Transverse colon (tissue), 4 donors: ENCODE results near the gene APBB3.

ENCODE experiments used
- EP300 ChIP-seq: sonication (generic); formaldehyde crosslinking; IDR thresholded peaks from one replicate; pipeline ENCODE4 v1.6.1; 2017; ENCODE audit warnings: antibody characterized with exemption, low read depth
- POLR2A ChIP-seq: fragments of 450-650 bp; IDR thresholded peaks from one replicate; pipeline ENCODE4 v1.6.1; 2016; ENCODE audit warnings: antibody characterized with exemption, mild to moderate bottlenecking, moderate library complexity
- POLR2AphosphoS5 ChIP-seq, 3 donors: sonication (generic); formaldehyde crosslinking; IDR thresholded peaks; one replicate each; pipeline ENCODE4 v1.6.1; 2016; ENCODE audit warnings: antibody characterized with exemption in 3 of 3
- TF ChIP-seq, protein P1 (sequence below), 5 experiments: fragments of 200-600 bp in 3 of 5; fragments of 450-650 bp in 2 of 5; sonication (generic) in 3 of 5; IDR thresholded peaks; 1 replicate in 2 of 5; 2 replicates in 3 of 5; pipeline ENCODE4 v1.5.1; 2016 to 2017; ENCODE audit warnings: antibody characterized with exemption in 5 of 5, inconsistent platforms in 3 of 5, mild to moderate bottlenecking in 2 of 5, moderate library complexity in 1 of 5

DNA sequence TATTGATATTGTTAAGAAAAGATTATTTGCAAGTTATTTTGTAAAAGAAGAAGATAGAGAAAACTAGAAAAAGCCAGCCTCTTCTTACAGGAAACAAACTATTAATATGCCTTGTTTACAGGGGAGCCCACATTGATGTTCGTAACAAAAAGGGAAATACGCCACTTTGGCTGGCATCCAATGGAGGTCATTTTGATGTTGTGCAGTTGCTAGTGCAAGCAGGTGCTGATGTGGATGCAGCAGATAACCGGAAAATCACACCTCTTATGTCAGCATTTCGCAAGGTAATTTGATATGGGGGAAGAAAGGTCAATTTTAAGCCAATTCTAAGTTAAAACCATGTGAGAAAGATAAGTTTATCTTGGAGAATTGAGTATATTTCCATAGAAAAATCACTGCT is 54.5 kb downstream of the APBB3 start:
- TF ChIP-seq, protein P1, sequence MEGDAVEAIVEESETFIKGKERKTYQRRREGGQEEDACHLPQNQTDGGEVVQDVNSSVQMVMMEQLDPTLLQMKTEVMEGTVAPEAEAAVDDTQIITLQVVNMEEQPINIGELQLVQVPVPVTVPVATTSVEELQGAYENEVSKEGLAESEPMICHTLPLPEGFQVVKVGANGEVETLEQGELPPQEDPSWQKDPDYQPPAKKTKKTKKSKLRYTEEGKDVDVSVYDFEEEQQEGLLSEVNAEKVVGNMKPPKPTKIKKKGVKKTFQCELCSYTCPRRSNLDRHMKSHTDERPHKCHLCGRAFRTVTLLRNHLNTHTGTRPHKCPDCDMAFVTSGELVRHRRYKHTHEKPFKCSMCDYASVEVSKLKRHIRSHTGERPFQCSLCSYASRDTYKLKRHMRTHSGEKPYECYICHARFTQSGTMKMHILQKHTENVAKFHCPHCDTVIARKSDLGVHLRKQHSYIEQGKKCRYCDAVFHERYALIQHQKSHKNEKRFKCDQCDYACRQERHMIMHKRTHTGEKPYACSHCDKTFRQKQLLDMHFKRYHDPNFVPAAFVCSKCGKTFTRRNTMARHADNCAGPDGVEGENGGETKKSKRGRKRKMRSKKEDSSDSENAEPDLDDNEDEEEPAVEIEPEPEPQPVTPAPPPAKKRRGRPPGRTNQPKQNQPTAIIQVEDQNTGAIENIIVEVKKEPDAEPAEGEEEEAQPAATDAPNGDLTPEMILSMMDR (IDR thresholded peaks at IDR 0.05), result no peak
- TF ChIP-seq POLR2A (no peak), POLR2AphosphoS5 (IDR thresholded peaks at IDR 0.05) (no peak), EP300 (no peak)
